SK-N-SH (cell line): ENCODE measurements around the gene SCARF2.
"Not testable (repeated sequence)": the region's sequence is repeated elsewhere in the genome, so short reads cannot be mapped to it uniquely, and the experiment has no call there.

ENCODE experiments used
- CTCF ChIP-seq: fragments of 200-600 bp; sonication (generic); IDR thresholded peaks from 2 replicates; pipeline ENCODE4 v1.6.1; 2017; ENCODE audit warnings: antibody characterized with exemption, mild to moderate bottlenecking, moderate library complexity
- ELF1 ChIP-seq: IDR thresholded peaks from 2 replicates; pipeline ENCODE4 v1.4.0; 2012
- EZH2phosphoT487 ChIP-seq: fragments of 200-600 bp; sonication (generic); IDR thresholded peaks from 2 replicates; pipeline ENCODE4 v1.6.1; 2017; ENCODE audit warnings: low read depth, mixed run types, mild to moderate bottlenecking, antibody characterized with exemption, moderate library complexity, borderline replicate concordance
- JUND ChIP-seq: IDR thresholded peaks from 2 replicates; pipeline ENCODE4 v1.4.0; 2012
- MAX ChIP-seq: IDR thresholded peaks from 2 replicates; pipeline ENCODE4 v1.4.0; 2012; ENCODE audit warnings: low read depth
- MEF2A ChIP-seq: IDR thresholded peaks from 2 replicates; pipeline ENCODE4 v1.4.0; 2012; ENCODE audit warnings: low read depth, borderline replicate concordance
- POLR2AphosphoS5 ChIP-seq: IDR thresholded peaks from 2 replicates; pipeline ENCODE4 v1.6.1; 2012; ENCODE audit warnings: low read depth, low read length
- SIN3A ChIP-seq: IDR thresholded peaks from 2 replicates; pipeline ENCODE4 v1.6.1; 2012; ENCODE audit warnings: low read depth, mild to moderate bottlenecking, low read length, moderate library complexity, borderline replicate concordance
- USF2 ChIP-seq: fragments of 150-350 bp; IDR thresholded peaks from 2 replicates; pipeline ENCODE4 v1.6.1; 2017; ENCODE audit warnings: antibody characterized with exemption, low read length, low read depth, borderline replicate concordance
- YY1 ChIP-seq: IDR thresholded peaks from 2 replicates; pipeline ENCODE4 v1.4.0; 2012; ENCODE audit warnings: low read depth, mild to moderate bottlenecking

GRCh38 chr22:20478059-20478458 is 40.4 kb upstream of the SCARF2 start:
- not testable (repeated sequence) for TF ChIP-seq SIN3A, MAX, YY1, CTCF, EZH2phosphoT487, USF2, POLR2AphosphoS5, JUND, ELF1, MEF2A
